Coronary artery (tissue), 2 donors: ENCODE data around the gene MRTFA.

Experiments used
- DNase-seq: peaks from one replicate; pipeline ENCODE4 v3.0.0-alpha.2; 2017; ENCODE audit warnings: low spot score
- H3K27ac ChIP-seq, 2 donors: fragments of 200-600 bp; sonication (generic); one replicate each; pipeline ENCODE4 v1.5.1; 2016 to 2019
- H3K4me3 ChIP-seq: fragments of 200-600 bp; sonication (generic); 2 replicates; pipeline ENCODE4 v1.5.1; 2016; ENCODE audit warnings: mild to moderate bottlenecking, moderate library complexity
- TF ChIP-seq, protein P1 (sequence below): fragments of 200-600 bp; sonication (generic); IDR thresholded peaks from one replicate; pipeline ENCODE4 v1.5.1; 2019; ENCODE audit warnings: antibody characterized with exemption

MRTFA gene

GRCh38 chr22:40421941-40422340, 214.6 kb downstream of the MRTFA start:
- TF ChIP-seq, protein P1, sequence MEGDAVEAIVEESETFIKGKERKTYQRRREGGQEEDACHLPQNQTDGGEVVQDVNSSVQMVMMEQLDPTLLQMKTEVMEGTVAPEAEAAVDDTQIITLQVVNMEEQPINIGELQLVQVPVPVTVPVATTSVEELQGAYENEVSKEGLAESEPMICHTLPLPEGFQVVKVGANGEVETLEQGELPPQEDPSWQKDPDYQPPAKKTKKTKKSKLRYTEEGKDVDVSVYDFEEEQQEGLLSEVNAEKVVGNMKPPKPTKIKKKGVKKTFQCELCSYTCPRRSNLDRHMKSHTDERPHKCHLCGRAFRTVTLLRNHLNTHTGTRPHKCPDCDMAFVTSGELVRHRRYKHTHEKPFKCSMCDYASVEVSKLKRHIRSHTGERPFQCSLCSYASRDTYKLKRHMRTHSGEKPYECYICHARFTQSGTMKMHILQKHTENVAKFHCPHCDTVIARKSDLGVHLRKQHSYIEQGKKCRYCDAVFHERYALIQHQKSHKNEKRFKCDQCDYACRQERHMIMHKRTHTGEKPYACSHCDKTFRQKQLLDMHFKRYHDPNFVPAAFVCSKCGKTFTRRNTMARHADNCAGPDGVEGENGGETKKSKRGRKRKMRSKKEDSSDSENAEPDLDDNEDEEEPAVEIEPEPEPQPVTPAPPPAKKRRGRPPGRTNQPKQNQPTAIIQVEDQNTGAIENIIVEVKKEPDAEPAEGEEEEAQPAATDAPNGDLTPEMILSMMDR = no peak
- no peak overlapping the region for H3K27ac ChIP-seq
- no peak overlapping the region for H3K4me3 ChIP-seq
- DNase-seq = no peak

- TF ChIP-seq, protein P1 = no peak
- DNase-seq = no peak
Observed at GRCh38 chr22:40421082-40421350, 215.5 kb downstream of the MRTFA start.

DNA sequence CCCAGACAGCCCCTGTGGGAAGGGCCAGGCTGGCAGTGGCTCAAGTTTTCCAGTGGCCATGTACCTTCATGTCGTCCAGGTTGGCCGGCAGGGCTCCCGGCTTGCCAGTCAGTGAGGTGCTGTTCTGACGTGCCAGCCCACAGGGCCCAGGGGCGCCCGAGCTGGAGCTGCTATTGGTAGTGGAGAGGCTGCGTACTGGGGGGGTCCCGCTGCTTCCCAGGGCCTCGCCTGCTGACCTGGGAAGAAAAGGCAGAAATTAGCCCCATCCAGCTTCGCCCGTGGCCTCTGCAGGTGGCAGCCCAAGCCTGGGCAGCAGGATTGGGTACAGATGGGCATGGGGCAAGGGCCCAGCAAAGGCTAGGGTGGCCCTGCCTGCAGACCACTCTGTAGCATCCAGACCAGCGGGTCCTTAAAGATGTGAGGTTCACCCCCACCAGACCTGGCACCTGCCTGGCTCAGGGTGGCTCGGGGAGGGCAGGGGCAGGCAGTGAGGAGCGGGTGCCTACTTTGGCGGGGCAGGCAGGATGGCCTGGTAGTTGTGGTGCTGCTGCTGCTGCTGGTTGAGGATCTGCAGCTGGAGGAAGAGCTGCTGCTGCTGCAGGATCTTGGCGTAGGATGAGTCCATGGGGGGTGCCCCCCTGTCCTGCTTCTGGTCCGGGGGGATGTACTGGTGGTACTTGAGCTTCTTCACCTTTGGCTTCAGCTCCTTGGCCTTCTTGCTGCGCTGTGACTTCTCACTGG, 216.0 kb downstream of the MRTFA start:
- TF ChIP-seq, protein P1 = no peak
- Histone ChIP-seq H3K27ac (no peak overlapping the region), H3K4me3 (no peak overlapping the region)
- DNase-seq = no peak

More at GRCh38 chr22:40421082-40421350, 215.5 kb downstream of the MRTFA start:
- H3K4me3 ChIP-seq = no peak overlapping the region
- H3K27ac ChIP-seq = no peak overlapping the region

DNA sequence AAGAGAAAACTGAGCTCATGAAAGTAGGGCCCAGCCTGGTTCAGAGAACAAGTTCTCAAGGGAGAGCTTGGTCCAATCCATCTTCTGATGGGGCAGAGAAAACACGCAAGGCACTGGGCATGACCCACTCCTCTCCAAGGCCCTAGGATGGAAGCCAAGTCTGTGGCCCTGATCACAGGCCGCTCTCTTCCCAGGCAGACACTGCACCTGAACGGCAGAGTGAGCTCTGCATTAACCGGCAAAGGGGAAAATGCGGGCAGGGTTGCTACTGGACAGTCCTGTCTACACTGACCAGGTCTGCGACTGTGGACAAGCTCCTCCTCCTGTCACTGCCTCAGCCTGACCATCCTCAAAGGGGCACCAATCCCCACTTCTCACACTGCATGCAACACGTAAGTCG, 216.8 kb downstream of the MRTFA start:
- Histone ChIP-seq H3K27ac (no peak overlapping the region), H3K4me3 (no peak overlapping the region)
- DNase-seq = no peak
- TF ChIP-seq, protein P1 = no peak

- Histone ChIP-seq H3K4me3 (no peak overlapping the region), H3K27ac (no peak overlapping the region)
- no peak for DNase-seq
- TF ChIP-seq, protein P1 = no peak
Observed at GRCh38 chr22:40418366-40419201, 217.9 kb downstream of the MRTFA start.

- DNase-seq = no peak
- TF ChIP-seq, protein P1 = no peak
- H3K27ac ChIP-seq = no peak overlapping the region
- no peak overlapping the region for H3K4me3 ChIP-seq
Observed at GRCh38 chr22:40417881-40418280, 218.6 kb downstream of the MRTFA start.

- H3K27ac ChIP-seq = no peak overlapping the region
- no peak for DNase-seq
- TF ChIP-seq, protein P1 = no peak
- H3K4me3 ChIP-seq = no peak overlapping the region
Observed at GRCh38 chr22:40417041-40417440, 219.5 kb downstream of the MRTFA start.
